Epithelial cell of proximal tubule (primary cell): ENCODE measurements around the gene MRPS34. TPM values are rescaled to one million over a fixed set of nuclear protein-coding genes. Genes with fewer than 3 reads are reported as not detected.
A peak's percentile ranks its signal among the peaks of the same experiment; 100 is the strongest.

Experiments
- DNase-seq: peaks from one replicate; pipeline ENCODE4 v3.0.0-alpha.2; 2011; ENCODE audit warnings: low read depth
- H3K4me3 ChIP-seq: 2 replicates; pipeline ENCODE4 v1.5.1; 2011; ENCODE audit warnings: low read depth, mild to moderate bottlenecking, low read length
- CTCF ChIP-seq: conservative IDR thresholded peaks from 2 replicates; pipeline ENCODE4 v1.5.1; 2012; ENCODE audit warnings: low read depth, mild to moderate bottlenecking, low read length
- total RNA-seq: library from RNA; depleted of rRNA; stranded (reverse); fragments of >200 nt; gene quantifications from 2 replicates; pipeline ENCODE4 v1.2.3, GENCODE V29; 2015

The MRPS34 gene
- total RNA-seq, 1 donor from 2014 or later: 167 TPM

GRCh38 chr16:1765826-1766225 lies 7.1 kb downstream of the MRPS34 start:
- no peak overlapping the region for H3K4me3 ChIP-seq
- no peak for DNase-seq
- TF ChIP-seq CTCF: no peak

GRCh38 chr16:1764971-1765370 lies 8.0 kb downstream of the MRPS34 start:
- no peak overlapping the region for H3K4me3 ChIP-seq
- TF ChIP-seq CTCF: no peak
- no peak for DNase-seq

GRCh38 chr16:1763521-1764511 lies 9.1 kb downstream of the MRPS34 start:
- TF ChIP-seq CTCF: peak; percentile 35
- no peak overlapping the region for H3K4me3 ChIP-seq
- DNase-seq: no peak

- H3K4me3 ChIP-seq: no peak overlapping the region
- TF ChIP-seq CTCF: no peak
- DNase-seq: no peak
Measured at GRCh38 chr16:1762879-1763520, 9.9 kb downstream of the MRPS34 start.

- no peak overlapping the region for H3K4me3 ChIP-seq
- no peak for TF ChIP-seq CTCF
- no peak for DNase-seq
Measured at GRCh38 chr16:1762196-1762878, 10.6 kb downstream of the MRPS34 start.

- no peak for TF ChIP-seq CTCF
- no peak for DNase-seq
- no peak overlapping the region for H3K4me3 ChIP-seq
Measured at GRCh38 chr16:1761751-1762150, 11.2 kb downstream of the MRPS34 start.
